ENCODE data around the gene SPPL3.

DNA sequence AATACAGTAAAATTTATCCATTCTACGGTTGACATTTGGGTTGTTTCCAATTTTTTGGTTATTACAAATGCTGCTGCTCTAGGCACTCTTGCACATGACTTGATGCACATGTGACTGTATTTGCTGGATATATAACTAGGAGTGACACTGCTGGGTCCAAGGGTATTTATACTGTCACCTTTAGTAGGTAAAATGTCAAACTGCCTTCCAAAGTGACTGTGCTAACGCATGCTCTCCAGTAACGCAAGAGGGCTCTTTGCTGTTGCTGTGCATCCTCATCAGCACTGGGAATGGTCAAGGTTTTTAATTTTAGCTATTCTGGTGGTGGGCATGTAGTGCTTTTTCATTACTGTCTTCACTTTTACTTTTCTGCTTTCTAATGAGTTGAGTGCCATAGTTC lies 116.3 kb downstream of the SPPL3 start:
- TF ChIP-seq POLR2A (IDR thresholded peaks at IDR 0.05): no peak
- TF ChIP-seq CTCF (IDR thresholded peaks at IDR 0.05): no peak

Data from tibial nerve (tissue), 3 donors.